Measurements from ENCODE around the gene BRMS1L. TPM values are rescaled to one million over a fixed set of nuclear protein-coding genes. Genes with fewer than 3 reads are reported as not detected.

The BRMS1L gene
- total and polyA plus RNA-seq, 2 donors from 2014 or later, result 7.3 to 9.0 TPM

- Histone ChIP-seq H3K4me1 (ENCODE audit: control insufficient read depth in 2 of 3, insufficient read depth in 2 of 3, low read depth in 1 of 3, low read length in 3 of 3) (no peaks in the 10 kb centered on the region), H3K9me3 (ENCODE audit: control insufficient read depth in 2 of 3, insufficient read depth in 1 of 3, low read length in 3 of 3) (no peaks in the 10 kb centered on the region), H3K9ac (ENCODE audit: low read length in 3 of 3) (no peak overlapping the region), H3K36me3 (ENCODE audit: control insufficient read depth in 2 of 3, insufficient read depth in 3 of 3, low read length in 3 of 3) (peaks cover 0 to 5% (median 3%) of the 10 kb centered on the region in 3 donors), H3K27me3 (ENCODE audit: control insufficient read depth, insufficient read depth, low read length) (no peaks in the 10 kb centered on the region), H3K4me3 (ENCODE audit: low read length in 3 of 3) (no peak overlapping the region), H3K27ac (ENCODE audit: low read depth in 2 of 2, low read length in 2 of 2) (no peak overlapping the region)
- intact Hi-C loops (cut with DNase I), result no loop called here
- no peak for TF ChIP-seq CTCF (IDR thresholded peaks at IDR 0.05; ENCODE audit: borderline replicate concordance, extremely low read depth, insufficient read depth)
- no peak for DNase-seq
- FAIRE-seq, result no peak
Measured at GRCh38 chr14:35866595-35867279, 40.6 kb downstream of the BRMS1L start.

- H3K4me3 ChIP-seq (ENCODE audit: low read length in 3 of 3), result no peak overlapping the region
- no peaks in the 10 kb centered on the region for H3K4me1 ChIP-seq (ENCODE audit: control insufficient read depth in 2 of 3, insufficient read depth in 2 of 3, low read depth in 1 of 3, low read length in 3 of 3)
- TF ChIP-seq CTCF (IDR thresholded peaks at IDR 0.05; ENCODE audit: borderline replicate concordance, extremely low read depth, insufficient read depth), result no peak
- DNase-seq (no peak), FAIRE-seq (no peak)
- no peak overlapping the region for H3K27ac ChIP-seq (ENCODE audit: low read depth in 2 of 2, low read length in 2 of 2)
- H3K27me3 ChIP-seq (ENCODE audit: control insufficient read depth, insufficient read depth, low read length), result no peaks in the 10 kb centered on the region
- no peaks in the 10 kb centered on the region for H3K9me3 ChIP-seq (ENCODE audit: control insufficient read depth in 2 of 3, insufficient read depth in 1 of 3, low read length in 3 of 3)
- intact Hi-C loops (cut with DNase I), result no loop called here
- no peak overlapping the region for H3K9ac ChIP-seq (ENCODE audit: low read length in 3 of 3)
- peaks cover 0 to 5% (median 3%) of the 10 kb centered on the region in 3 donors for H3K36me3 ChIP-seq (ENCODE audit: control insufficient read depth in 2 of 3, insufficient read depth in 3 of 3, low read length in 3 of 3)
Measured at GRCh38 chr14:35867280-35867629, 41.1 kb downstream of the BRMS1L start.

GRCh38 chr14:35875296-35875695, 49.2 kb downstream of the BRMS1L start:
- H3K4me3 ChIP-seq (ENCODE audit: low read length in 3 of 3), result no peak overlapping the region
- TF ChIP-seq CTCF (IDR thresholded peaks at IDR 0.05; ENCODE audit: borderline replicate concordance, extremely low read depth, insufficient read depth), result no peak
- no peak overlapping the region for H3K27ac ChIP-seq (ENCODE audit: low read depth in 2 of 2, low read length in 2 of 2)
- H3K4me1 ChIP-seq (ENCODE audit: control insufficient read depth in 2 of 3, insufficient read depth in 2 of 3, low read depth in 1 of 3, low read length in 3 of 3), result peaks cover 0 to 8% (median 4%) of the 10 kb centered on the region in 3 donors
- H3K9me3 ChIP-seq (ENCODE audit: control insufficient read depth in 2 of 3, insufficient read depth in 1 of 3, low read length in 3 of 3), result no peaks in the 10 kb centered on the region
- intact Hi-C loops (cut with DNase I), result no loop called here
- H3K36me3 ChIP-seq (ENCODE audit: control insufficient read depth in 2 of 3, insufficient read depth in 3 of 3, low read length in 3 of 3), result no peaks in the 10 kb centered on the region
- DNase-seq, result no peak
- FAIRE-seq, result no peak
- H3K9ac ChIP-seq (ENCODE audit: low read length in 3 of 3), result no peak overlapping the region
- no peaks in the 10 kb centered on the region for H3K27me3 ChIP-seq (ENCODE audit: control insufficient read depth, insufficient read depth, low read length)

- no peaks in the 10 kb centered on the region for H3K36me3 ChIP-seq (ENCODE audit: control insufficient read depth in 2 of 3, insufficient read depth in 3 of 3, low read length in 3 of 3)
- H3K4me1 ChIP-seq (ENCODE audit: control insufficient read depth in 2 of 3, insufficient read depth in 2 of 3, low read depth in 1 of 3, low read length in 3 of 3), result peaks cover 0 to 8% (median 4%) of the 10 kb centered on the region in 3 donors
- no peaks in the 10 kb centered on the region for H3K9me3 ChIP-seq (ENCODE audit: control insufficient read depth in 2 of 3, insufficient read depth in 1 of 3, low read length in 3 of 3)
- no peak overlapping the region for H3K4me3 ChIP-seq (ENCODE audit: low read length in 3 of 3)
- no peak overlapping the region for H3K9ac ChIP-seq (ENCODE audit: low read length in 3 of 3)
- intact Hi-C loops (cut with DNase I), result no loop called here
- FAIRE-seq (no peak), DNase-seq (no peak)
- H3K27ac ChIP-seq (ENCODE audit: low read depth in 2 of 2, low read length in 2 of 2), result no peak overlapping the region
- no peaks in the 10 kb centered on the region for H3K27me3 ChIP-seq (ENCODE audit: control insufficient read depth, insufficient read depth, low read length)
- TF ChIP-seq CTCF (IDR thresholded peaks at IDR 0.05; ENCODE audit: borderline replicate concordance, extremely low read depth, insufficient read depth), result no peak
Measured at GRCh38 chr14:35877276-35877675, 51.1 kb downstream of the BRMS1L start.

Measured in kidney (tissue), 14 donors.